NCI-H2227 treated with DMSO at 0.1 percent for 48 hours (cell line): ENCODE results near the gene ABCA9.
"Not testable (repeated sequence)": the region's sequence is repeated elsewhere in the genome, so short reads cannot be mapped to it uniquely, and the experiment has no call there.

Experiments used
- DNase-seq: peaks from one replicate; lab custom pipeline; 2025; lab: John Stamatoyannopoulos, UW

ABCA9 gene, protein sequence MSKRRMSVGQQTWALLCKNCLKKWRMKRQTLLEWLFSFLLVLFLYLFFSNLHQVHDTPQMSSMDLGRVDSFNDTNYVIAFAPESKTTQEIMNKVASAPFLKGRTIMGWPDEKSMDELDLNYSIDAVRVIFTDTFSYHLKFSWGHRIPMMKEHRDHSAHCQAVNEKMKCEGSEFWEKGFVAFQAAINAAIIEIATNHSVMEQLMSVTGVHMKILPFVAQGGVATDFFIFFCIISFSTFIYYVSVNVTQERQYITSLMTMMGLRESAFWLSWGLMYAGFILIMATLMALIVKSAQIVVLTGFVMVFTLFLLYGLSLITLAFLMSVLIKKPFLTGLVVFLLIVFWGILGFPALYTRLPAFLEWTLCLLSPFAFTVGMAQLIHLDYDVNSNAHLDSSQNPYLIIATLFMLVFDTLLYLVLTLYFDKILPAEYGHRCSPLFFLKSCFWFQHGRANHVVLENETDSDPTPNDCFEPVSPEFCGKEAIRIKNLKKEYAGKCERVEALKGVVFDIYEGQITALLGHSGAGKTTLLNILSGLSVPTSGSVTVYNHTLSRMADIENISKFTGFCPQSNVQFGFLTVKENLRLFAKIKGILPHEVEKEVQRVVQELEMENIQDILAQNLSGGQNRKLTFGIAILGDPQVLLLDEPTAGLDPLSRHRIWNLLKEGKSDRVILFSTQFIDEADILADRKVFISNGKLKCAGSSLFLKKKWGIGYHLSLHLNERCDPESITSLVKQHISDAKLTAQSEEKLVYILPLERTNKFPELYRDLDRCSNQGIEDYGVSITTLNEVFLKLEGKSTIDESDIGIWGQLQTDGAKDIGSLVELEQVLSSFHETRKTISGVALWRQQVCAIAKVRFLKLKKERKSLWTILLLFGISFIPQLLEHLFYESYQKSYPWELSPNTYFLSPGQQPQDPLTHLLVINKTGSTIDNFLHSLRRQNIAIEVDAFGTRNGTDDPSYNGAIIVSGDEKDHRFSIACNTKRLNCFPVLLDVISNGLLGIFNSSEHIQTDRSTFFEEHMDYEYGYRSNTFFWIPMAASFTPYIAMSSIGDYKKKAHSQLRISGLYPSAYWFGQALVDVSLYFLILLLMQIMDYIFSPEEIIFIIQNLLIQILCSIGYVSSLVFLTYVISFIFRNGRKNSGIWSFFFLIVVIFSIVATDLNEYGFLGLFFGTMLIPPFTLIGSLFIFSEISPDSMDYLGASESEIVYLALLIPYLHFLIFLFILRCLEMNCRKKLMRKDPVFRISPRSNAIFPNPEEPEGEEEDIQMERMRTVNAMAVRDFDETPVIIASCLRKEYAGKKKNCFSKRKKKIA (N-terminal part only)

DNA sequence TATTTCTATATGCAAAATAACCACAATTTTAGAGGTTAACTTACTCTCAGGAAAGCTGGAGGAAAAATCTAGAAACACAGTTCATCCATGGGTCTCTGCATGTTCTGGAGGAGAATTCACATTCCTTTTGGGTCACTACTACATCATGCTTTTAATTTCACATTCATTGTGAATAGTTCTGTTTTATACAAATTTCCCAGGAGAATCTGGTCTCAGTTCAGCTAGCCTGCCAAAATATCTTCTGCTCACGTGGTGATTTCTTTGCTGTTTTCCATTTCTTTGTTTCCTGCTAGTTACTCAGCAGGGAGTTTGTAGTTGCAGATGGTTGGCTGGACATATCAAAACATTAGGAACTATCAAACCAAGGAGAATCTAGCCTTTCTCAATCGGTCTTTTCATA is at the start of gene ABCA9:
Gene ABCA9 (minus strand): TSS at position 106 of the 400 bp plus-strand sequence. CDS start 9,801 bp downstream, outside the sequence.
- no peak for DNase-seq

DNA sequence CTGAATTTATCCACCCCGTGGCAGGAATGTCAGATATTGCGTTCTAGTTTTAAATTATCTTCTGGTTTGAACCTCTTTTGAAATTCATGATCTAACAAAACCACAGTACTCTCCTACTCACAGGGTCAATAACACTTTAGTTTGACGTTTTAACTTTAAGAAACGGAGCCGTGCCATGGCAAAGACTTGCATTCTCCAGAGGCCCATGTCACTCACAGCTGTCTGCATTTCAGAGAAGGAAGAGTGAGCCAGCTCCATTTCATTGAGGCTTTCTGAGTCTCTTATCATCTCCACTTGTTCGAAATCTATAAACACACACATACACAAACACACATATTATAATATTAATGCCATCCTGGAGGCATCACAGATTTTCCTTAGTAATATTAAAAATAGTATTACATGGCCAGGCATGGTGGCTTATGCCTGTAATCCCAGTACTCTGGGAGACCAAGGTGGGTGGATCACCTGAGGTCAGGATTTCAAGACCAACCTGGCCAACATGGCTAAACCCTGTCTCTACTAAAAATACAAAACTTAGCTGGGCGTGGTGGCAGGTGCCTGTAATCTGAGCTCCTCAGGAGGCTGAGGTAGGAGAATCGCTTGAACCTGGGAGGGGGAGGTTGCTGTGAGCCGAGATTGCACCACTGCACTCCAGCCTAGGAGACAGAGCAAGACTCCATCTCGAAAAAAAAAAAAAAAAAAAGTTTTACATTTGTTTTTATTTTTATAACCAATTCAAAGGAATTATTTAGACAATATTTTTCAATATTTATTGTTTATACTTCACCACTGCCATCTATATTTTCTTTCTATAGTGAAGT is 45.4 kb upstream of the ABCA9 start:
- no peak for DNase-seq

DNA sequence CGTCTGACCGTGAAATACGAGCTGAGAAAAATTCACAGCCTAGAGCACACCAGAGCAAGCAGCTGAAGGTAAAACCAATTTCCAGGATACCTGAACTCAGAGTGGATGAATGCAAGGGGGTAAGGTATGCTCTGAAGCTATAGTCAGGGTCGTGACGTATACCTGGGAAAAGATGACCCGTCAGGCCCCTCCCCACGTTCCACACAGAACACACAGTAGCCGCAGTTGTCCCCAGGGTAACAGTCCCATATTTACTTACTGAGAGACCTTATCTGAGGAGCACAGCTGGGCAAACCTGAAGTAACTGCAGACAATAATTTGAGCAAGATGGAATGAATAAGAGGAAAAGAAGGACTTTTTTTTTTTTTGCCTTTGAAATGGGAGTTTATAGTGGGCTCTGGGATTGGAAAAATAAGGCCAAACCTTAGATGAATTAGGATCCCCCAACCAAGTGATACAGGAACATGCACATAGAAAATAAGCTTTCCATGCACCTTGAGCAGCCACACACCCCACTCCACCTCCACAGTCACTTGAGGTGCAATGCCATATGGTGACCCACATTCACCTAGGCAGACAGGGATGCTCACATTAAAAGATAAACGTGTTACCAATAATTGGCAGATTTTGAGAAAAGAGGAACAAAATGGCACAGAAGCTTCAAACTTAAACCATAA is 43.0 kb upstream of the ABCA9 start:
- DNase-seq = no peak

DNA sequence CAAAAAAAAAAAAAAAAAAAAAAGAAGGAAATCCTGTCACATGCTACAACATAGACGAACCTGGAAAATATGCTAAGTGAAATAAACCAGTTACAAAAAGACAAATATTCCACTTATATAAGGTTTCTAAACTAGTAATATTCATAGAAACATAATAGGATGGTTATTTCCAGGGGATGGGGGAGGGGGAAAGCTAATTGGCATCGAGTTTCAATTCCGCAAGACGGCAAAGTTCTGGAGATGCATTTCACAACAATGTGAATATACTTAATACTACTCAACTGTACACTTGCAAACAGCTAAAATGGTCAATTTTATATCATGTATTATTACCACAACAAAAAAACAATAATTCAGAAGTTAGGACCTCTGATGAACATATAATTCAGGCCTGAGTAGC is 37.9 kb upstream of the ABCA9 start:
- DNase-seq = no peak

DNA sequence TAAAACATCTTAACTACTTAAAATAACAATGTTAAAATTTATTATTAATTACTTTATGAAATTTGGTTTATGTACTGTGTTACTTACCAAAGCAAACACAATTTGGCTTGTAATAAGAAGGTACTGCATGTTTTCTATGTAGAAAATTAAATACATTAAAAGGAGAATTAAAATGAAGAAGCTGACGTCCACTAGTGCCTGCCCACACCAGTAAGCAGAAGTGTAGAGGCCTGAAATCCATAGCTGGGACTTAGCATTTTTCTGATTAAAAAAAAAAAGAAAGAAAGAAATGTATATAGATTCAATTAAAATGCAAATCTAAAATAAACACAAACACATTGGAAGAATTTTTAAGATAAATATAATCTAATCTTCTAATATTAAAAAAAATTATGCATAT is 35.8 kb upstream of the ABCA9 start:
- DNase-seq = no peak

DNA sequence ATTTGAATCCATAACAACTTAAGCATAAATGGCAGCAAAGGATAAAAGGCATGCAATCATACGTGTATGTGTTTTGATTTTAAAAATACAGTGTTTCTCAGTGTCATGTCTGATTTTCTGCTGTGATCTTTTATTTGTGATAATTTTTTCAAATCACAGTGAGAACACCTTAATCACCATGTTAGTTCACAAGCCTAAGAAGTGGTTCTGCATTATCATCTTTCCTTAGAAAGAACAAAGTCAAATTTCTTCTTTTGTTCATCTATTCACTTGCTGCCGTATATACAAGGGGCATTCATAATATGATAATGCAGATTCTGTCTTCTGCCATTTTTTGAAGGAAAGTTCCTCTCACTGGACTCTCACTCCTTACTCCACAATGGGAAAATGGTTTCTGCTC is 33.3 kb upstream of the ABCA9 start:
- no peak for DNase-seq

DNA sequence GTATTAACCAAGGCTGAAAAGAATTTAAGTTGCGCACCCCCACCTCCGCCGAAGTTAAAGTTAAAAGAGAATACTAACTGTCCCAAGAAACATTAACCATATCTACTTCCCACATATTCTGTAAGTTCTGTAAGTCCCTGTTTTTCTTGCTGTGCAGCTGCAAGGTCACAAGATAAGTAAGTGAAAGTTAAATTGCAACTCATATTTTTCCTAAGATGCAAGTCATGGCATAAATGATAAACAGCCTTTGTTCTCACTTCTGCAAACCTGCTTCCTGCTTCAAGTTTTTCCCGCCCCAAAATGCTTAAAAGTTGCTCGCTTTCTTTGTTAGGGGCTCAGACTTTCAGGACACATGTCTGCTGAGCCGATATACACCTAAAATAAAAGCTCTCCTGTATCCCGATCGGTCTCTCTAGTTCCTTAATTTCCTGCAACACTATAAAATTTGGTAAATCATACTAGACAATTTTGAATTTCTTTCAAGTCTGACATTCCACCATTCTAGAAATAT is 32.6 kb upstream of the ABCA9 start:
- no peak for DNase-seq

DNA sequence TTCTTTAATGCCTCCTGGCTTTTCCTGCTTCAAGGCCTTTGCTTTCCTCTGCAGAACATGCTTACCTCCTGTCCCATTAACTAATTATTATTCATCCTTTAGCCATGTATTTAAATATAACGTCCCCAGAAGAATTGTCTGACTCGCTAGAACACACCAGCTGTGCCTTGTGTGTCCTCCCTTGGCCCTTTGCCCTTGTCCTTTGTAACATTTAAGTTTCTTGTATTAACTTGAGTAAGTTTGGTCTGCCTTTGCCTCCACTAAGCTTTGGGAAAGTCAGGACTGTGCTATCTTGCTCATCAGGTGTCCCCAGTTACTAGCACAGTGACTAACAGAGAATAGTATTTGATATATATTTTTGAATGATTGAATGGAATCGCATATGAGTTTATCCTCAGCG is 29.6 kb upstream of the ABCA9 start:
- DNase-seq = no peak

DNA sequence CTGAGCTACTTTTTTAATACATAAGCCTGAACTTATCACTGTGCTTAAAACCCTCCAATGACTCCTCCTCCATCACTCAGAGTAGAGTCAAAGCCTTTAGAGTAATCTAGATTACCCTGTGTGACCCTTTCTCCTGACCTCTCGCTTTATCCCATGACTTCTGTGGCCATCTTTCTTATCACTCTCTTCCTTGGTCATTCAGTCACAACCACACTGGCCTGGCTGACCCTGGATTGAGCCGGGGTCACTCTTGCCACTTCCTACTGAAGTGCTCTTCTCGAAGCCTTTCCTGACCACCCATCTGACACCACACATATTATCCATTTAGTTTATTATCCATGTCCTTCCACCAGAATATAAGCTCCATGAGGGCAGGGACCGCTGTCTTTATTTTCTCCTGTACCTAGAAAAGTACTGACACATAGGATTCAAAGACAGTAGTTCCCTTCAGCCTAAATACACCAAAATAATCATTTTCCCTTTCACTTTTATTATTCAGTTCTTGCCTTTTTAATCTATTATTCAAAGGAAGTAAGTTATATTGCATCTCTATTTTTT is 28.0 kb upstream of the ABCA9 start:
- no peak for DNase-seq

DNA sequence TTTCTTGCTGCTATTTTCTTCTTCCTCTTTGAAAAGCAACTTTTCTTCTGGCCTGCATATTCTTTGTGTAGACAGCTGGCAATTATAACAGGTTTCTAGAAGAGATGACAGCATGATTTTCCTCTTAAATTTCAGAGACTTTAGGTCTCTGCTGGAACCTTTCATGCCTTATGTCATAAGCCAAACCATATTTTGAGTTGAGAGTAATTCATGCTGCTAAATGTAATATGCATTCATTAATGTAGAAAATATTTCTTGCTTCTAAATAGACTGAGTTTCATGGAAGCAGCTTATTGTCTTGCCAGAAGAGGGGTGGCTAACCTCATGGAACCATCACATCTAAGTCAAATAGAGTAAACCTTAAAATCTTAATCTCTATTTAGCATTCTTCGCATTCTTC is 25.9 kb upstream of the ABCA9 start:
- DNase-seq = no peak

DNA sequence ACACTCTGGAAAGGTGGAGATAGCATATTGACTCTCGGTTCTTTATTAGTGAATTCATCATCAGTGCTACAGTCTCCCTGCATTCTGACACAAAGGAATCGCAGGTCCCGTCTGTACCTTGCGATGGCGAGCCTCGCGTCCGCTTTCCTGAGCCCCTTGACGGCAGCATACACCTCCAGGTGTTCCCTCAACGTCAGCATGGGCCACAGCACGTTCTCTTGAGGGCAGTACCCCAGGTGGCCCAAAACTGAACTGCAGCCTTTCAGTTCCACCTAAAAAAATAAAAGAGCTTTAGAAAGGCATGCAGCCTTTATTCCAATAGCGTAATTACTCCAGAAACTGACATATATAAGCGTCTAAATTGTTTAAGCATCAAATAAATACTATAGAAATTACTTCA is 24.2 kb upstream of the ABCA9 start:
- DNase-seq = no peak

DNA sequence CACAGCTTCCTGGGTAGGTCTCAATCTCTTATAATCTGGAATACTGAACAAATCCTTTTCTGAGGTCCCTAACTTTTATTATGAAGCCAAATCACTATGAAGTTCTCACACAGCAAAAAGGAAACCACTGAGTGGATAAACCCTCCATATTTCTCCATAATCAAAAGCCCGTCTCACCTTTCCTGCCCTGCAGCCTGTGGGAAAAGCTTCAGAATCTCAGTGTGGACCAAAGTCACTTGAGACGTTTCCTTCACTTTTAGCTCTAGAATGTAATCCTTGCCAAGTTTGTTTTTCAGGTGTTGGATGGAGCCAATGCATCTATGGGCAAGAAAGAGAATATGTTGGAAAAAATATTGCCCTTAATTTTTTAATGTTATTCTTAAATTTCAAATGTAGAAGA is 22.0 kb upstream of the ABCA9 start:
- DNase-seq = no peak

DNA sequence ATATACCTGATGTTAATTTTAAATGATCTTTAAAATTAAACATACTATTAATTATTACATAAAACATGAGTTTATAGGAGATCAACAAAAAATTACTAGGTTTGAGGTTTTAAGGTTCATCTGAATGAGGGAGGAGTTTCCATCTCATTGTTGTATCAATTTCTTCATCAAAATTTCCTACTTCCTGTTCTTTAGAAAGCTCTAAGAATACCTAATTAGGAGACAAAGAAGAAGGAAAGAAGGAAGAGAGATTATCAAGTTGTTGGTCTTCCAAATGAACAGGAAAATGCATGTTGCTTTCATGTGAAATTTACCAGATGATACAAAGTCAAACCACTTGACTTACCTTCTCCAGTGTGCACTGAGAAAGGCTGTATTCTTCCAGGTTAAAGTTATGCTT is 18.1 kb upstream of the ABCA9 start:
- DNase-seq = no peak

DNA sequence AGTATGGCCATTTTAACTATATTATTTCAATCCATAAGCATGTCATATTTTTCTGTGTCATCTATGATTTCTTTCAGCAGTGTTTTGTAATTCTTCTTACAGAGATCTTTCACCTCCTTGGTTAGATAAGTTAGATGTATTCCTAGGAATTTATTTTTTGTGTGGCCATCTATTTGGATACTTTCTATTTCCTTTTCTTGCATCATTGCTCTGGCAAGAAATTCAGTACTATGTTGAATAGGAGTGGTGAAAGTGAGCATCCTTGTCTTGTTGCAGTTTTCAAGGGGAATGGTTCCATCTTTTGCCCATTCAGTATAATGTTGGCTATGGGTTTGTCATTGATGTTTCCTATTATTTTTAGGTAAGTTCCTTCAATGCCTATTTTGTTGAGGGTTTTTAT is 15.1 kb upstream of the ABCA9 start:
- DNase-seq = no peak

DNA sequence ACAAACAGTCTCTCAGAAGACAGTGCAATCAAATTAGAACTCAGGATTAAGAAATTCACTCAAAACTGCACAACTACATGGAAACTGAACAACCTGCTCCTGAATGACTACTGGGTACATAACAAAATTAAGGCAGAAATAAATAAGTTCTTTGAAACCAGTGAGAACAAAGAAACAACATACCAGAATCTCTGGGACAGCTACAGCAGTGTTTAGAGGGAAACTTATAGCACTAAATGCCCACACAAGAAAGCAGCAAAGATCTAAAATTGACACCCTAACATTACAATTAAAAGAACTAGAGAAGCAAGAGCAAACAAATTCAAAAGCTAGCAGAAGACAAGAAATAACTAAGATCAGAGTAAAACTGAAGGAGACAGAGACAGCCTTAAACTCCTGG is 12.7 kb upstream of the ABCA9 start:
- not testable (repeated sequence) for DNase-seq

DNA sequence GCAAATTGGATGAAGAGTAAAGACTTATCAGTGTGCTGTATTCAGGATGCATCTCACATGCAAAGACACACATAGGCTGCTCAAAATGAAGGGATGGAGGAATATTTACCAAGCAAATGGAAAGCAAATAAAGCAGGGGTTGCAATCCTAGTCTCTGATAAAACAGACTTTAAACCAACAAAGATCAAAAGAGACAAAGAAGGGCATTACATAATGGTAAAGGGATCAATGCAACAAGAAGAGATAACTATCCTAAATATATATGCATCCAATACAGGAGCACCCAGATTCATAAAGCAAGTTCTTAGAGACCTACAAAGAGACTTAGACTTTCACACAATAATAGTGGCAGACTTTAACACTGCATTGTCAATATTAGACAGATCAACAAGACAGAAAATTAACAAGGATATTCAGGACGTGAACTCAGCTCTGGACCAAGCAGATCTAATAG is 12.1 kb upstream of the ABCA9 start:
- not testable (repeated sequence) for DNase-seq

DNA sequence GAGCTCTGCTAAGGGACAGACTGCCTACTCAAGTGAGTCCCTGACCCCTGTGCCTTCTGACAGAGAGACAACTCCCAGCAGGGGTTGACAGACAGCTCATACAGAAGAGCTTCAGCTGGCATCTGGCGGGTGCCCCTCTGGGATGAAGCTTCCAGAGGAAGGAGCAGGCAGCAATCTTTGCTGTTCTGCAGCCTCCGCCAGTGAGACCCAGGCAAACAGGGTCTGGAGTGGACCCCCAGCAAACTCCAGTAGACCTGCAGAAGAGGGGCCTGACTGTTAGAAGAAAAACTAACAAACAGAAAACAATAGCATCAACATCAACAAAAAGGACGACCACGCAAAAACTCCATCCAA is 10.5 kb upstream of the ABCA9 start:
- DNase-seq = not testable (repeated sequence)

DNA sequence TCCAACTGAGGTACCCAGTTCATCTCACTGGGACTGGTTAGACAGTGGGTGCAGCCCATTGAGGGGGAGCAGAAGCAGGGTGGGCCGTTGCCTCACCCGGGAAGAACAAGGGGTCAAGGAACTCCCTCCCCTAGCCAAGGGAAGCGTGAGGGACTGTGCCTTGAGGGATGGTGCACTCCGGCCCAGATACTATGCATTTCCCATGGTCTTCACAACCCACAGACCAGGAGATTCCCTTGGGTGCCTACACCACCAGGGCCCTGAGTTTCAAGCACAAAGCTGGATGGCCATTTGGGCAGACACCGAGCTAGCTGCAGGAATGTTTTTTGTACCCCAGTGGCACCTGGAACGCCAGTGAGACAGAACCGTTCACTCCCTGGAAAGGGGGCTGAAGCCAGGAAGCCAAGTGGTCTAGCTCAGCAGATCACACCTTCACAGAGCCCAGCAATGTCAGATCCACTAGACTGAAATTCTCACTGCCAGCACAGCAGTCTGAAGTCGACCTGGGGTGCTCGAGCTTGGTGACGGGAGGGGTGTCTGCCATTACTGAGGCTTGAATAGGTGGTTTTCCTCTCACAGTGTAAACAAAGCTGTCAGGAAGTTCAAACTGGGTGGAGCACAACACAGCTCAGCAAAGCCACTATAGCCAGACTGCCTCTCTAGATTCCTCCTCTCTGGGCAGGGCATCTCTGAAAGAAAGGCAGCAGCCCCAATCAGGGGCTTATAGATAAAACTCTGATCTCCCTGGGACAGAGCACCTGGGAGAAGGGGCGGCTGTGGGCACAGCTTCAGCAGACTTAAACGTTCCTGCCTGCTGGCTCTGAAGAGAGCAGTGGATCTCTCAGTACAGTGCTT is 9.9 kb upstream of the ABCA9 start:
- not testable (repeated sequence) for DNase-seq

DNA sequence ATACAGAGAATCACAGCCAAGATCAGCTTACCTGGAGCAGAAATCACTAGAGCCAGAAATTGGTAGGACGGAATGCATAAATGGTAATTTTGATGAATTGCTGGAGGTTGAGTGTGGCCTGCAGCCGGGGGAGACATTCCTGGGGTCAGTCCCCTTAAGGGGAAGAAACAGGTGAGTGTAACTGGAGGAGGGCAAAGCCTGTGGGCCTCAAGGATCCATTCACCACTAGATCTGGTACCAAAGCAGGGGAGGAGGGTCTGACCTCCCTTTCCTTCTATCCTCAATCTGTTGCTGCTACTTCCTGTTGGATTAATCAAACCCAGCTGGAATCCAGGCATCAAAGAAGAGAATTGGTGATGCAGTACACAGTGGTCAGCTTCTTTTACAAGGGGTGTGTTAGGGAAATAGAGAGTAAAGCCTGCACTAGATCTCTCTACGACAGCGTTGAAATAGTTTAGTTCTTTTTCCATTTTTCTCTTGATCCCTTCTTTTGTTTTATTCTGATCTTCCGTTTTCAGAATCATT is 8.6 kb upstream of the ABCA9 start:
- no peak for DNase-seq
